Measurements from ENCODE around the gene CRYGA. TPM values are rescaled to one million over a fixed set of nuclear protein-coding genes. Genes with fewer than 3 reads are reported as not detected.
A peak's percentile ranks its signal among the peaks of the same experiment; 100 is the strongest.
"Not testable (repeated sequence)": the region's sequence is repeated elsewhere in the genome, so short reads cannot be mapped to it uniquely, and the experiment has no call there.

The CRYGA gene
- total and polyA plus RNA-seq, 3 donors from 2014 or later: not detected

- WGBS, 2 donors: 73 to 76% methylated on average over 6 of the region's 6 CpGs
- Histone ChIP-seq H3K36me3 (ENCODE audit: low read depth, missing control alignments) (no peaks in the 10 kb centered on the region), H3K4me3 (no peak within 1 kb of the TSS), H3K9me3 (no peaks in the 10 kb centered on the region), H3K4me1 (no peaks in the 10 kb centered on the region), H3K27ac (no peak within 1 kb of the TSS), H3K27me3 (no peaks in the 10 kb centered on the region)
- intact Hi-C loops (cut with DNase I; ENCODE audit: low total_unique reads): no loop called here
- no peak for DNase-seq
- TF ChIP-seq CTCF (IDR thresholded peaks at IDR 0.05) (no peak), POLR2A (IDR thresholded peaks at IDR 0.05) (no peak)
These were observed 17.4 kb downstream of the CRYGA start, which contains the start of gene CRYGB for GRCh38 chr2:208146006-208146405. Gene CRYGB (minus strand): TSS chr2:208146158. CDS start chr2:208146120, 38 bp downstream.

- Histone ChIP-seq H3K4me3 (no peak overlapping the region), H3K27me3 (no peaks in the 10 kb centered on the region), H3K9me3 (no peaks in the 10 kb centered on the region), H3K27ac (no peak overlapping the region), H3K4me1 (no peaks in the 10 kb centered on the region), H3K36me3 (ENCODE audit: low read depth, missing control alignments) (no peaks in the 10 kb centered on the region)
- intact Hi-C loops (cut with DNase I; ENCODE audit: low total_unique reads): no loop called here
- no peak for DNase-seq
- TF ChIP-seq CTCF (IDR thresholded peaks at IDR 0.05): no peak
- TF ChIP-seq POLR2A (IDR thresholded peaks at IDR 0.05): no peak
- 50 to 72% methylated on average over 9 to 14 of the region's 14 CpGs for WGBS, 2 donors
These were observed 20.2 kb downstream of the CRYGA start for GRCh38 chr2:208142925-208143799.

- 49 to 51% methylated on average over 8 of the region's 8 CpGs for WGBS, 2 donors
- Histone ChIP-seq H3K27me3 (no peaks in the 10 kb centered on the region), H3K36me3 (ENCODE audit: low read depth, missing control alignments) (no peaks in the 10 kb centered on the region), H3K9me3 (no peaks in the 10 kb centered on the region), H3K27ac (no peak overlapping the region), H3K4me1 (no peaks in the 10 kb centered on the region), H3K4me3 (no peak overlapping the region)
- intact Hi-C loops (cut with DNase I; ENCODE audit: low total_unique reads): no loop called here
- no peak for DNase-seq
- TF ChIP-seq POLR2A (IDR thresholded peaks at IDR 0.05) (no peak), CTCF (IDR thresholded peaks at IDR 0.05) (no peak)
These were observed 21.0 kb downstream of the CRYGA start for GRCh38 chr2:208142240-208142924.

GRCh38 chr2:208139447-208139846, 23.9 kb downstream of the CRYGA start:
- intact Hi-C loops (cut with DNase I; ENCODE audit: low total_unique reads): no loop called here
- Histone ChIP-seq H3K4me1 (no peaks in the 10 kb centered on the region), H3K4me3 (peak overlapping the region; percentile 20 to 29), H3K27ac (peak overlapping the region; percentile 15 to 40), H3K27me3 (no peaks in the 10 kb centered on the region), H3K36me3 (ENCODE audit: low read depth, missing control alignments) (no peaks in the 10 kb centered on the region), H3K9me3 (no peaks in the 10 kb centered on the region)
- 69 to 80% methylated on average over 18 of the region's 18 CpGs for WGBS, 2 donors
- TF ChIP-seq CTCF (IDR thresholded peaks at IDR 0.05): no peak
- no peak for TF ChIP-seq POLR2A (IDR thresholded peaks at IDR 0.05)
- DNase-seq: peak; percentile 67

GRCh38 chr2:208138334-208138733, 25.1 kb downstream of the CRYGA start:
- DNase-seq; H3K36me3 ChIP-seq (ENCODE audit: low read depth, missing control alignments); H3K9me3 ChIP-seq; H3K4me3 ChIP-seq; H3K4me1 ChIP-seq; H3K27me3 ChIP-seq; intact Hi-C loops (cut with DNase I; ENCODE audit: low total_unique reads); H3K27ac ChIP-seq: not testable (repeated sequence)
- 92 to 95% methylated on average over 7 of the region's 7 CpGs for WGBS, 2 donors

All from testis (tissue), 3 donors.